Measurements from ENCODE around the gene MARS1.

DNA sequence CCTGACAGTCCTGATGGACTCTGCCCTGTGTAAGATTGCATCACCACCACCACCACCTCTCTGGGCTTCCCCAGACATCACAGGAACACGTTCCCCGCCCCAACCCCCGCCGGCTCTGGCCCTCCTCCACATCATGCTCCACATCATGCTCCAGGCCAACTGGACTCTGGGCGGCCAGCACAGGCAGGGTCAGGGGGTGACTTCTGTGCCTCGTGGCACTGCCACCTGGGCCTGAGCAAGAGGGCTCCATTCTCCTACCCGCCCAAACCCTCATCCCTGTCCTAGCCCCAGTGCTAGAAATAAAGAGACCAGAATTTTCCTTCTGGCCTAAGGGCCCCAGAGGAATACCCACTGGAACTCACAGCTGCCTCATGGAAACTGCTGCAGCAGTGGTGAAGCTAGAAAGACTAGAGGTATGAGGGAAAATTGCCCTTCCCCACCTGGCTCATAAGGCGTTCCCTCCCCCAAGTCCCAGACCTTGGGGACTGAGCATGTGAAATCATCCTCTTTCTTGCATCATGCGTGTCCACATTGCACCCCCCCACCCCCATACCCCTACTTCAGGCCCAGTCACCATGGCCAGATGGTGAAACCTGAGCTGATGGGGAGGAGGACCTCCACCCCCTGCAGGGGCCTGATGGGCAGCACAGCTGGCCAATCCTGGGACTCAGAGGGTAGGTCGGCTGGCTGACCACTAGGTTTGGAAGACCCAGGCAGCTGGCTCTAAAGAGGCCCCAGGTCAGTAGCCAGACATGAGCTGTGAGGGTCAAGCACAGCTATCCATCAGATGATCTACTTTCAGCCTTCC is 33.1 kb upstream of the MARS1 start, which contains the start of gene INHBE:
- TF ChIP-seq EZH2phosphoT487 (IDR thresholded peaks at IDR 0.05; ENCODE audit: low read depth, severe bottlenecking, unreplicated experiment): no peak
- TF ChIP-seq, protein P1, sequence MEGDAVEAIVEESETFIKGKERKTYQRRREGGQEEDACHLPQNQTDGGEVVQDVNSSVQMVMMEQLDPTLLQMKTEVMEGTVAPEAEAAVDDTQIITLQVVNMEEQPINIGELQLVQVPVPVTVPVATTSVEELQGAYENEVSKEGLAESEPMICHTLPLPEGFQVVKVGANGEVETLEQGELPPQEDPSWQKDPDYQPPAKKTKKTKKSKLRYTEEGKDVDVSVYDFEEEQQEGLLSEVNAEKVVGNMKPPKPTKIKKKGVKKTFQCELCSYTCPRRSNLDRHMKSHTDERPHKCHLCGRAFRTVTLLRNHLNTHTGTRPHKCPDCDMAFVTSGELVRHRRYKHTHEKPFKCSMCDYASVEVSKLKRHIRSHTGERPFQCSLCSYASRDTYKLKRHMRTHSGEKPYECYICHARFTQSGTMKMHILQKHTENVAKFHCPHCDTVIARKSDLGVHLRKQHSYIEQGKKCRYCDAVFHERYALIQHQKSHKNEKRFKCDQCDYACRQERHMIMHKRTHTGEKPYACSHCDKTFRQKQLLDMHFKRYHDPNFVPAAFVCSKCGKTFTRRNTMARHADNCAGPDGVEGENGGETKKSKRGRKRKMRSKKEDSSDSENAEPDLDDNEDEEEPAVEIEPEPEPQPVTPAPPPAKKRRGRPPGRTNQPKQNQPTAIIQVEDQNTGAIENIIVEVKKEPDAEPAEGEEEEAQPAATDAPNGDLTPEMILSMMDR (IDR thresholded peaks at IDR 0.05; ENCODE audit: poor library complexity): no peak
- TF ChIP-seq EZH2 (IDR thresholded peaks at IDR 0.05; ENCODE audit: borderline replicate concordance): no peak

Measured in hepatocyte (in vitro differentiated cells).